ENCODE data around the gene HMGN4.

The HMGN4 gene

GRCh38 chr6:26578279-26578678 is 40.1 kb downstream of the HMGN4 start:
- Histone ChIP-seq H3K27me3 (replicated peaks; ENCODE audit: insufficient read depth, low read length) (no peaks in the 10 kb centered on the region; the same call in 1 of the 2 replicates), H3K4me3 (ENCODE audit: low read length) (no peak overlapping the region), H3K4me2 (ENCODE audit: low read depth, low read length) (no peak overlapping the region), H3K27ac (ENCODE audit: low read length) (no peak overlapping the region), H3K79me2 (ENCODE audit: low read length) (no peaks in the 10 kb centered on the region), H3K9ac (ENCODE audit: low read length) (no peak overlapping the region), H3K4me1 (ENCODE audit: low read length) (no peaks in the 10 kb centered on the region), H3K9me3 (replicated peaks; ENCODE audit: insufficient read depth, low read length) (no peaks in the 10 kb centered on the region), H3K36me3 (replicated peaks; ENCODE audit: insufficient read depth, low read length) (no peaks in the 10 kb centered on the region), H4K20me1 (ENCODE audit: insufficient read depth, low read length) (no peaks in the 10 kb centered on the region), H3K9me2 (replicated peaks; ENCODE audit: insufficient read depth, low read length) (no peaks in the 10 kb centered on the region), H2AFZ (ENCODE audit: low read length) (no peak overlapping the region), H3F3A (ENCODE audit: insufficient read depth, low read length) (no peaks in the 10 kb centered on the region)
- DNase-seq = no peak
- TF ChIP-seq EZH2 (optimal IDR thresholded peaks at IDR 0.05; ENCODE audit: low read depth, low read length) = no peak
- no peak for TF ChIP-seq EZH2phosphoT487 (IDR thresholded peaks at IDR 0.05; ENCODE audit: low read length)
- TF ChIP-seq, protein P1, sequence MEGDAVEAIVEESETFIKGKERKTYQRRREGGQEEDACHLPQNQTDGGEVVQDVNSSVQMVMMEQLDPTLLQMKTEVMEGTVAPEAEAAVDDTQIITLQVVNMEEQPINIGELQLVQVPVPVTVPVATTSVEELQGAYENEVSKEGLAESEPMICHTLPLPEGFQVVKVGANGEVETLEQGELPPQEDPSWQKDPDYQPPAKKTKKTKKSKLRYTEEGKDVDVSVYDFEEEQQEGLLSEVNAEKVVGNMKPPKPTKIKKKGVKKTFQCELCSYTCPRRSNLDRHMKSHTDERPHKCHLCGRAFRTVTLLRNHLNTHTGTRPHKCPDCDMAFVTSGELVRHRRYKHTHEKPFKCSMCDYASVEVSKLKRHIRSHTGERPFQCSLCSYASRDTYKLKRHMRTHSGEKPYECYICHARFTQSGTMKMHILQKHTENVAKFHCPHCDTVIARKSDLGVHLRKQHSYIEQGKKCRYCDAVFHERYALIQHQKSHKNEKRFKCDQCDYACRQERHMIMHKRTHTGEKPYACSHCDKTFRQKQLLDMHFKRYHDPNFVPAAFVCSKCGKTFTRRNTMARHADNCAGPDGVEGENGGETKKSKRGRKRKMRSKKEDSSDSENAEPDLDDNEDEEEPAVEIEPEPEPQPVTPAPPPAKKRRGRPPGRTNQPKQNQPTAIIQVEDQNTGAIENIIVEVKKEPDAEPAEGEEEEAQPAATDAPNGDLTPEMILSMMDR (IDR thresholded peaks at IDR 0.05; ENCODE audit: low read length) = no peak

DNA sequence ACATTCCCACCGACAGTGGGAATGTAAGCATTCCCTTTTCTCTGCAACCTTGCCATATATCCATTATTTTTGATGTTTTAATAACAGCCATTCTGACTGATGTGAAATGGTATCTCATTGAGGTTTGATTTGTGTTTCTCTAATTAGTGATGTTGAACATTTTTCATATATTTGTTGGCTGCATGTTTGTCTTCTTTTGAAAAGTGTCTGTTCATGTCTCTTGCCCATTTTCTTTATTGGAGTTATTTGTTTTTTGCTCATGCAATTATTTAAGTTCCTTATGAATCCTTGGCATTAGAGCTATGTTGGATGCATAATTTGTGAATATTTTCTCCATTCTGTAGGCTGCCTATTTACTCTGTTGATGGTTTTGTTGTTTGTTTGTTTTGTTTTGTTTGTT is 40.6 kb downstream of the HMGN4 start:
- DNase-seq = no peak
- Histone ChIP-seq H3K27ac (ENCODE audit: low read length) (no peak overlapping the region), H4K20me1 (ENCODE audit: insufficient read depth, low read length) (no peaks in the 10 kb centered on the region), H3K79me2 (ENCODE audit: low read length) (no peaks in the 10 kb centered on the region), H3K9ac (ENCODE audit: low read length) (no peak overlapping the region), H3K9me3 (replicated peaks; ENCODE audit: insufficient read depth, low read length) (no peaks in the 10 kb centered on the region), H3K9me2 (replicated peaks; ENCODE audit: insufficient read depth, low read length) (no peaks in the 10 kb centered on the region), H3F3A (ENCODE audit: insufficient read depth, low read length) (no peaks in the 10 kb centered on the region), H3K4me1 (ENCODE audit: low read length) (no peaks in the 10 kb centered on the region), H3K4me3 (ENCODE audit: low read length) (no peak overlapping the region), H3K36me3 (replicated peaks; ENCODE audit: insufficient read depth, low read length) (no peaks in the 10 kb centered on the region), H3K4me2 (ENCODE audit: low read depth, low read length) (no peak overlapping the region), H3K27me3 (replicated peaks; ENCODE audit: insufficient read depth, low read length) (no peaks in the 10 kb centered on the region; the same call in 1 of the 2 replicates), H2AFZ (ENCODE audit: low read length) (no peak overlapping the region)
- TF ChIP-seq EZH2phosphoT487 (IDR thresholded peaks at IDR 0.05; ENCODE audit: low read length) = no peak
- TF ChIP-seq, protein P1 (IDR thresholded peaks at IDR 0.05; ENCODE audit: low read length) = no peak
- no peak for TF ChIP-seq EZH2 (optimal IDR thresholded peaks at IDR 0.05; ENCODE audit: low read depth, low read length)

- Histone ChIP-seq H3K4me1 (ENCODE audit: low read length) (no peaks in the 10 kb centered on the region), H3K4me3 (ENCODE audit: low read length) (no peak overlapping the region), H3F3A (ENCODE audit: insufficient read depth, low read length) (no peaks in the 10 kb centered on the region), H3K9ac (ENCODE audit: low read length) (no peak overlapping the region), H3K27ac (ENCODE audit: low read length) (no peak overlapping the region), H3K9me3 (replicated peaks; ENCODE audit: insufficient read depth, low read length) (no peaks in the 10 kb centered on the region), H3K79me2 (ENCODE audit: low read length) (no peaks in the 10 kb centered on the region), H3K9me2 (replicated peaks; ENCODE audit: insufficient read depth, low read length) (no peaks in the 10 kb centered on the region), H3K36me3 (replicated peaks; ENCODE audit: insufficient read depth, low read length) (no peaks in the 10 kb centered on the region), H2AFZ (ENCODE audit: low read length) (no peak overlapping the region), H3K4me2 (ENCODE audit: low read depth, low read length) (no peak overlapping the region), H4K20me1 (ENCODE audit: insufficient read depth, low read length) (no peaks in the 10 kb centered on the region), H3K27me3 (replicated peaks; ENCODE audit: insufficient read depth, low read length) (no peaks in the 10 kb centered on the region; the same call in 1 of the 2 replicates)
- TF ChIP-seq EZH2 (optimal IDR thresholded peaks at IDR 0.05; ENCODE audit: low read depth, low read length) (no peak), EZH2phosphoT487 (IDR thresholded peaks at IDR 0.05; ENCODE audit: low read length) (no peak)
- TF ChIP-seq, protein P1 (IDR thresholded peaks at IDR 0.05; ENCODE audit: low read length) = no peak
- DNase-seq = no peak
Observed at GRCh38 chr6:26581164-26581915, 43.2 kb downstream of the HMGN4 start.
